Measurements from ENCODE around the gene COL6A5.

DNA sequence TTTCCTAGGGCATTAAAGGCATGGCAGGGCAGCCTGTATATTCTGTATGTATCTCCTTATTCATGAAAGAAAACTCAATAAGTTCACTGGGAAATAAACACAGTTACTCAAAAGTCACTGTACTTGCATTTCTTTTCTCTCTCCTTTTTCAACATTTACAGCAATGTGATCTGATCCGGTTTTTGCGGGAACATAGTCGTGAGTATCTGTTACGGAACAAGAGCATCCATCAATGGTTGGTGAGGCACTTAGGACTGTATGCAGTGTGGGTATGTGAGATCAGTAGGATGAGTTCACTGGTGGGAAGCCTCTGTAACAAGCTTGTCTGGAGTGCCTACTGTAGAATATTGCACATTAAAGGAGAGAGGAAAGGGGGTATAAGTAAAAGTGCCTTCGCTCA is 80.7 kb downstream of the COL6A5 start:
- TF ChIP-seq, protein P1, sequence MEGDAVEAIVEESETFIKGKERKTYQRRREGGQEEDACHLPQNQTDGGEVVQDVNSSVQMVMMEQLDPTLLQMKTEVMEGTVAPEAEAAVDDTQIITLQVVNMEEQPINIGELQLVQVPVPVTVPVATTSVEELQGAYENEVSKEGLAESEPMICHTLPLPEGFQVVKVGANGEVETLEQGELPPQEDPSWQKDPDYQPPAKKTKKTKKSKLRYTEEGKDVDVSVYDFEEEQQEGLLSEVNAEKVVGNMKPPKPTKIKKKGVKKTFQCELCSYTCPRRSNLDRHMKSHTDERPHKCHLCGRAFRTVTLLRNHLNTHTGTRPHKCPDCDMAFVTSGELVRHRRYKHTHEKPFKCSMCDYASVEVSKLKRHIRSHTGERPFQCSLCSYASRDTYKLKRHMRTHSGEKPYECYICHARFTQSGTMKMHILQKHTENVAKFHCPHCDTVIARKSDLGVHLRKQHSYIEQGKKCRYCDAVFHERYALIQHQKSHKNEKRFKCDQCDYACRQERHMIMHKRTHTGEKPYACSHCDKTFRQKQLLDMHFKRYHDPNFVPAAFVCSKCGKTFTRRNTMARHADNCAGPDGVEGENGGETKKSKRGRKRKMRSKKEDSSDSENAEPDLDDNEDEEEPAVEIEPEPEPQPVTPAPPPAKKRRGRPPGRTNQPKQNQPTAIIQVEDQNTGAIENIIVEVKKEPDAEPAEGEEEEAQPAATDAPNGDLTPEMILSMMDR (IDR thresholded peaks at IDR 0.05; ENCODE audit: low read length), result no peak
- no peak for TF ChIP-seq EZH2 (IDR thresholded peaks at IDR 0.05; ENCODE audit: borderline replicate concordance, low read length)

Measured in OCI-LY1 (cell line).